HepG2 (cell line): ENCODE data around the gene TPRN. TPM values are rescaled to one million over a fixed set of nuclear protein-coding genes. Genes with fewer than 3 reads are reported as not detected.
A peak's percentile ranks its signal among the peaks of the same experiment; 100 is the strongest.

Experiments used
- HDAC2 ChIP-seq: sonication (generic); formaldehyde crosslinking; IDR thresholded peaks from 2 replicates; pipeline ENCODE4 v1.4.0; 2020; ENCODE audit warnings: missing genetic modification reagents
- HMG20B ChIP-seq: conservative IDR thresholded peaks from 2 replicates; pipeline ENCODE4 v1.6.1; 2016; ENCODE audit warnings: missing genetic modification reagents, missing compliant biosample characterization
- HNRNPL ChIP-seq: fragments of 200-400 bp; formaldehyde crosslinking; IDR thresholded peaks from 2 replicates; pipeline ENCODE4 v1.6.1; 2017; ENCODE audit warnings: mild to moderate bottlenecking, low read depth, low read length
- NFYC ChIP-seq: IDR thresholded peaks from 2 replicates; pipeline ENCODE4 v1.6.1; 2016; ENCODE audit warnings: missing genetic modification reagents, missing compliant biosample characterization
- NR2C2 ChIP-seq: sonication (generic); formaldehyde crosslinking; IDR thresholded peaks from 2 replicates; pipeline ENCODE4 v1.4.0; 2020; ENCODE audit warnings: missing genetic modification reagents, mild to moderate bottlenecking, moderate library complexity, borderline replicate concordance
- SETDB1 ChIP-seq: sonication (generic); formaldehyde crosslinking; IDR thresholded peaks from 2 replicates; pipeline ENCODE4 v1.5.1; 2020; ENCODE audit warnings: missing genetic modification reagents, mild to moderate bottlenecking, borderline replicate concordance
- ZBTB20 ChIP-seq: sonication (generic); formaldehyde crosslinking; IDR thresholded peaks from 2 replicates; pipeline ENCODE4 v1.8.1; 2023; ENCODE audit warnings: missing genetic modification reagents, low read depth, mild to moderate bottlenecking, borderline replicate concordance
- ZBTB38 ChIP-seq: sonication (generic); formaldehyde crosslinking; IDR thresholded peaks from 2 replicates; pipeline ENCODE4 v1.5.1; 2020; ENCODE audit warnings: mild to moderate bottlenecking, missing genetic modification reagents
- ZNF160 ChIP-seq: sonication (generic); formaldehyde crosslinking; IDR thresholded peaks from 2 replicates; pipeline ENCODE4 v1.8.0; 2022; ENCODE audit warnings: mild to moderate bottlenecking, inconsistent platforms, missing genetic modification reagents
- ZNF350 ChIP-seq: sonication (generic); formaldehyde crosslinking; IDR thresholded peaks from 2 replicates; pipeline ENCODE4 v1.4.0; 2020; ENCODE audit warnings: mild to moderate bottlenecking, low read depth, missing genetic modification reagents, borderline replicate concordance
- ZNF383 ChIP-seq: sonication (generic); formaldehyde crosslinking; IDR thresholded peaks from 2 replicates; pipeline ENCODE4 v1.4.0; 2020; ENCODE audit warnings: missing genetic modification reagents, mild to moderate bottlenecking, borderline replicate concordance
- ZNF557 ChIP-seq: sonication (generic); formaldehyde crosslinking; IDR thresholded peaks from 2 replicates; pipeline ENCODE4 v1.4.0; 2020; ENCODE audit warnings: missing genetic modification reagents
- ZNF572 ChIP-seq: sonication (generic); formaldehyde crosslinking; IDR thresholded peaks from 2 replicates; pipeline ENCODE4 v1.5.1; 2020; ENCODE audit warnings: mild to moderate bottlenecking, missing genetic modification reagents
- polyA plus RNA-seq, 8 experiments: library from polyadenylated mRNA; depleted of rRNA in 3 of 8; stranded (reverse) in 7 of 8; unstranded in 1 of 8; fragments of >200 nt; fragmentation: Illumina TruSeq in 4 of 8; extraction: Trizol in 4 of 8; gene quantifications; 2 replicates each; pipeline versions ENCODE4 v1.2.1 to v1.2.3, GENCODE V29; 2011 to 2016; ENCODE audit warnings: low read depth in 4 of 8, missing spikeins in 1 of 8, mixed read lengths in 1 of 8; ENCODE audit not compliant: insufficient read depth in 1 of 8
- total RNA-seq, 5 experiments: library from RNA; depleted of rRNA; stranded (reverse); fragments of >200 nt; fragmentation: Illumina TruSeq; extraction: Trizol; gene quantifications; 2 replicates each; pipeline ENCODE4 v1.2.3, GENCODE V29; 2016; ENCODE audit warnings: low read depth in 1 of 5
- TF ChIP-seq, protein P1 (sequence below): IDR thresholded peaks from 2 replicates; pipeline ENCODE4 v1.6.1; 2012; ENCODE audit warnings: low read depth, low read length, improper control_type of control experiment
- TF ChIP-seq, protein P2 (sequence below): IDR thresholded peaks from 2 replicates; pipeline ENCODE4 v1.6.1; 2016; ENCODE audit warnings: missing biosample characterization, missing genetic modification reagents, low read depth
- TF ChIP-seq, protein P3 (sequence below): IDR thresholded peaks from 2 replicates; pipeline ENCODE4 v1.6.1; 2016; ENCODE audit warnings: missing genetic modification reagents, missing compliant biosample characterization
- TF ChIP-seq, protein P4 (sequence below): sonication (generic); formaldehyde crosslinking; conservative IDR thresholded peaks from 2 replicates; pipeline ENCODE4 v1.4.0; 2020; ENCODE audit warnings: missing genetic modification reagents
- TF ChIP-seq, protein P5 (sequence below): sonication (generic); formaldehyde crosslinking; IDR thresholded peaks from 2 replicates; pipeline ENCODE4 v1.5.1; 2020; ENCODE audit warnings: mild to moderate bottlenecking, missing genetic modification reagents, moderate library complexity
- TF ChIP-seq, protein P6 (sequence below): sonication (generic); formaldehyde crosslinking; IDR thresholded peaks from 2 replicates; pipeline ENCODE4 v1.5.1; 2020; ENCODE audit warnings: missing genetic modification reagents, mild to moderate bottlenecking, borderline replicate concordance

Gene TPRN
- total and polyA plus RNA-seq, 2 of the 13 experiments (the other 11 are each of a cell fraction or from before 2014, with no cell fraction given) = 10.1 to 19.2 TPM

DNA sequence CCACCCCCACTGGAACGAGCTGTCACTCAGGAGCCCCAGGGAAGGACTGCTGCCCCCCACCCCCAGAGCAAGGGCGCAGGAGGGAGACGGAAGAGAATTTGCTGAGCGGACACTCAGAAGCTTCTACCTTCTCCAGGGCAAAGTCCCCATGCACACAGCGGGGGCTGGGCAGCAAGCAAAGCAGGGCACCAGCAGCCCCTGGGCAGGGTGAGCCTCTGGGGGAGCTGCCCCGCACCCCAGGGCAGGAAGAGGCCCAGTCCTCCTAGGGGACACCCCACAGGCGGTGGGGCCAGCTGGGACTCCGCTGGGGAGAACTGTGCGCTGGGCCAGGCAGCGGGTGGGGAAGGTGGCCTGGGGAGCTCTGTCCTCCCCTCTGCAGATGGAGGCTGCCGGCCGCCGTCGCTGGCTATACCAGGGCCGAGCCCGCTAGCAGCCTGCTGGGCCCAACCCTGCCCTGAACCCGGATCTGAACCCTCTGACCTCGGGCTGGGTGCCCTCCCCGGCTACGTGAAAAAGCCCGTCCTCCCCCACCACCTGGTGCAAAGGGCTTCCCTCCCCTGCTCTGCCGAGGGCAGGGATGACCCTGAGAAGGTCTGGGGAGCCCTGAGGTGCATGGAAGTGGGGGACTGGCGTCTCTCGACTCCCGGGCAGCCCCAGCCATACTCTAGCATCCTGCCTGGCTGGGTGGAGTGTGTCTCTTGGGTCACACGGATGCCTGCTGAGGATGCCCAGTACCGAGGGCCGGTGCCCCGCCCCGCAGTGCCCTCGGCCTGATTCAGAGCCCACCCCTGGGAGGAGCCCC lies 29.6 kb upstream of the TPRN start (continued):
- TF ChIP-seq NFYC (CRISPR knock-in tag) (0 out of 2 replicates have a peak, but pooled peaks have one; percentile 12), ZNF350 (peak; percentile 88), HMG20B (CRISPR knock-in tag) (no peak), ZNF383 (CRISPR knock-in tag) (peak; percentile 45; the same call in 1 of the 2 replicates), ZBTB38 (CRISPR knock-in tag) (peak; percentile 40; the same call in 1 of the 2 replicates), HDAC2 (CRISPR knock-in tag) (0 out of 2 replicates have a peak, but pooled peaks have one; percentile 32), SETDB1 (CRISPR knock-in tag) (no peak), HNRNPL (peak; percentile 98), ZNF557 (CRISPR knock-in tag) (0 out of 2 replicates have a peak, but pooled peaks have one; percentile 58), ZBTB20 (CRISPR knock-in tag) (no peak), ZNF572 (CRISPR knock-in tag) (0 out of 2 replicates have a peak, but pooled peaks have one; percentile 81), NR2C2 (CRISPR knock-in tag) (peak; percentile 98), ZNF160 (CRISPR knock-in tag) (no peak)
- TF ChIP-seq, protein P1, sequence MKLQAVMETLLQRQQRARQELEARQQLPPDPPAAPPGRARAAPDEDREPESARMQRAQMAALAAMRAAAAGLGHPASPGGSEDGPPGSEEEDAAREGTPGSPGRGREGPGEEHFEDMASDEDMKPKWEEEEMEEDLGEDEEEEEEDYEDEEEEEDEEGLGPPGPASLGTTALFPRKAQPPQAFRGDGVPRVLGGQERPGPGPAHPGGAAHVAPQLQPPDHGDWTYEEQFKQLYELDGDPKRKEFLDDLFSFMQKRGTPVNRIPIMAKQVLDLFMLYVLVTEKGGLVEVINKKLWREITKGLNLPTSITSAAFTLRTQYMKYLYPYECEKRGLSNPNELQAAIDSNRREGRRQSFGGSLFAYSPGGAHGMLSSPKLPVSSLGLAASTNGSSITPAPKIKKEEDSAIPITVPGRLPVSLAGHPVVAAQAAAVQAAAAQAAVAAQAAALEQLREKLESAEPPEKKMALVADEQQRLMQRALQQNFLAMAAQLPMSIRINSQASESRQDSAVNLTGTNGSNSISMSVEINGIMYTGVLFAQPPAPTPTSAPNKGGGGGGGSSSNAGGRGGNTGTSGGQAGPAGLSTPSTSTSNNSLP = no peak
- TF ChIP-seq, protein P2, sequence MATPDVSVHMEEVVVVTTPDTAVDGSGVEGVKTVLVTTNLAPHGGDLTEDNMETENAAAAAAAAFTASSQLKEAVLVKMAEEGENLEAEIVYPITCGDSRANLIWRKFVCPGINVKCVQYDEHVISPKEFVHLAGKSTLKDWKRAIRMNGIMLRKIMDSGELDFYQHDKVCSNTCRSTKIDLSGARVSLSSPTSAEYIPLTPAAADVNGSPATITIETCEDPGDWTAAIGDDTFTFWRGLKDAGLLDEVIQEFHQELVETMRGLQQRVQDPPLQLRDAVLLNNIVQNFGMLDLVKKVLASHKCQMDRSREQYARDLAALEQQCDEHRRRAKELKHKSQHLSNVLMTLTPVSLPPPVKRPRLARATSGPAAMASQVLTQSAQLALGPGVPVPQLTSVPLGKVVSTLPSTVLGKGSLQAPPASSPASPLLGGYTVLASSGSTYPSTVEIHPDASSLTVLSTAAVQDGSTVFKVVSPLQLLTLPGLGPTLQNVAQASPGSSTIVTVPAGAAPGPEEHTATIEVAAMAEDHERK = no peak
- TF ChIP-seq, protein P3, sequence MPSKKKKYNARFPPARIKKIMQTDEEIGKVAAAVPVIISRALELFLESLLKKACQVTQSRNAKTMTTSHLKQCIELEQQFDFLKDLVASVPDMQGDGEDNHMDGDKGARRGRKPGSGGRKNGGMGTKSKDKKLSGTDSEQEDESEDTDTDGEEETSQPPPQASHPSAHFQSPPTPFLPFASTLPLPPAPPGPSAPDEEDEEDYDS (CRISPR knock-in tag) = peak; percentile 35; the same call in 1 of the 2 replicates
- TF ChIP-seq, protein P4, sequence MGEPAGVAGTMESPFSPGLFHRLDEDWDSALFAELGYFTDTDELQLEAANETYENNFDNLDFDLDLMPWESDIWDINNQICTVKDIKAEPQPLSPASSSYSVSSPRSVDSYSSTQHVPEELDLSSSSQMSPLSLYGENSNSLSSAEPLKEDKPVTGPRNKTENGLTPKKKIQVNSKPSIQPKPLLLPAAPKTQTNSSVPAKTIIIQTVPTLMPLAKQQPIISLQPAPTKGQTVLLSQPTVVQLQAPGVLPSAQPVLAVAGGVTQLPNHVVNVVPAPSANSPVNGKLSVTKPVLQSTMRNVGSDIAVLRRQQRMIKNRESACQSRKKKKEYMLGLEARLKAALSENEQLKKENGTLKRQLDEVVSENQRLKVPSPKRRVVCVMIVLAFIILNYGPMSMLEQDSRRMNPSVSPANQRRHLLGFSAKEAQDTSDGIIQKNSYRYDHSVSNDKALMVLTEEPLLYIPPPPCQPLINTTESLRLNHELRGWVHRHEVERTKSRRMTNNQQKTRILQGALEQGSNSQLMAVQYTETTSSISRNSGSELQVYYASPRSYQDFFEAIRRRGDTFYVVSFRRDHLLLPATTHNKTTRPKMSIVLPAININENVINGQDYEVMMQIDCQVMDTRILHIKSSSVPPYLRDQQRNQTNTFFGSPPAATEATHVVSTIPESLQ (CRISPR knock-in tag) = no peak
- TF ChIP-seq, protein P5, sequence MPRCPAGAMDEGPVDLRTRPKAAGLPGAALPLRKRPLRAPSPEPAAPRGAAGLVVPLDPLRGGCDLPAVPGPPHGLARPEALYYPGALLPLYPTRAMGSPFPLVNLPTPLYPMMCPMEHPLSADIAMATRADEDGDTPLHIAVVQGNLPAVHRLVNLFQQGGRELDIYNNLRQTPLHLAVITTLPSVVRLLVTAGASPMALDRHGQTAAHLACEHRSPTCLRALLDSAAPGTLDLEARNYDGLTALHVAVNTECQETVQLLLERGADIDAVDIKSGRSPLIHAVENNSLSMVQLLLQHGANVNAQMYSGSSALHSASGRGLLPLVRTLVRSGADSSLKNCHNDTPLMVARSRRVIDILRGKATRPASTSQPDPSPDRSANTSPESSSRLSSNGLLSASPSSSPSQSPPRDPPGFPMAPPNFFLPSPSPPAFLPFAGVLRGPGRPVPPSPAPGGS = peak; percentile 58; the same call in 1 of the 2 replicates
- TF ChIP-seq, protein P6, sequence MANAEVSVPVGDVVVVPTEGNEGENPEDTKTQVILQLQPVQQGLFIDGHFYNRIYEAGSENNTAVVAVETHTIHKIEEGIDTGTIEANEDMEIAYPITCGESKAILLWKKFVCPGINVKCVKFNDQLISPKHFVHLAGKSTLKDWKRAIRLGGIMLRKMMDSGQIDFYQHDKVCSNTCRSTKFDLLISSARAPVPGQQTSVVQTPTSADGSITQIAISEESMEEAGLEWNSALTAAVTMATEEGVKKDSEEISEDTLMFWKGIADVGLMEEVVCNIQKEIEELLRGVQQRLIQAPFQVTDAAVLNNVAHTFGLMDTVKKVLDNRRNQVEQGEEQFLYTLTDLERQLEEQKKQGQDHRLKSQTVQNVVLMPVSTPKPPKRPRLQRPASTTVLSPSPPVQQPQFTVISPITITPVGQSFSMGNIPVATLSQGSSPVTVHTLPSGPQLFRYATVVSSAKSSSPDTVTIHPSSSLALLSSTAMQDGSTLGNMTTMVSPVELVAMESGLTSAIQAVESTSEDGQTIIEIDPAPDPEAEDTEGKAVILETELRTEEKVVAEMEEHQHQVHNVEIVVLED (CRISPR knock-in tag) = peak; percentile 70; the same call in 1 of the 2 replicates
